Hair follicular keratinocyte (primary cell): Measurements from ENCODE around the gene ZP2. TPM values are rescaled to one million over a fixed set of nuclear protein-coding genes. Genes with fewer than 3 reads are reported as not detected.

Source experiments
- total RNA-seq: library from RNA; depleted of rRNA; stranded (reverse); fragments of >200 nt; gene quantifications from 2 replicates; pipeline ENCODE4 v1.2.3, GENCODE V29; 2015

Gene ZP2
- total RNA-seq, result not detected in 2 replicates

GRCh38 chr16:21211486-21211885, at the start of gene ZP2:
TSS of gene ZP2 (minus strand) at chr16:21211574. CDS start at chr16:21211547, 27 bp downstream.

DNA sequence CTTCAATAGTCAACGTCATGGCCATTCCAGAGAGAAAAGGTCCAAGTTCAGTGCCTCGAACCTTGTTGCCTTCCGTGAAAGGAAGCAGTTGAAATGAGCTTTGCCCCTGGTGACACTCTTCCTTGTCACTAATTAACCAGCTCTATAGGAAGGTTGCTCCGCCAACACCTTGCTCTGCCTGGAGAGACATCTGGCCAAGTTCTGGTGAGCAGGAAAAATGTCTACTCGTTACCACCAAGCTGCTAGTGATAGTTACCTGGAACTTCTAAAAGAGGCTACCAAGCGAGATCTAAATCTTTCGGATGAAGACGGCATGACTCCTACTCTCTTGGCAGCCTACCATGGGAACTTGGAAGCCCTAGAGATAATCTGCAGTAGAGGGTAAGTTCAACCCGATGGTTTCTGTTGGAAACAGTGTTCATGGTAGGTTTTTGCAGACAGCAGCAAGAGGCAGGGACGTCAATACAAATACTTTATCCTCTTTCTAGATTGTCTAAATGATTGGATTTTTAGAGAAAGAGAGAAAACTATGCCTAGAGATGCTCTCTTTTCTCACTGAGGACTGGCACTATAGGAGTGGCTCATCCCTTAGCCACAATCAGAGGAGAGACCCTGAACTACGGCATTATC, 22.3 kb upstream of the ZP2 start, which contains the start of gene ANKS4B:
ANKS4B (plus strand) TSS at position 179 of the 630 bp plus-strand sequence; CDS start at position 218, 39 bp downstream.

GRCh38 chr16:21158208-21159110, 52.9 kb downstream of the ZP2 start, which contains the start of gene LDAF1:
TSS of gene LDAF1 (plus strand) at chr16:21158674. CDS start at chr16:21161183, 2,509 bp downstream.

DNA sequence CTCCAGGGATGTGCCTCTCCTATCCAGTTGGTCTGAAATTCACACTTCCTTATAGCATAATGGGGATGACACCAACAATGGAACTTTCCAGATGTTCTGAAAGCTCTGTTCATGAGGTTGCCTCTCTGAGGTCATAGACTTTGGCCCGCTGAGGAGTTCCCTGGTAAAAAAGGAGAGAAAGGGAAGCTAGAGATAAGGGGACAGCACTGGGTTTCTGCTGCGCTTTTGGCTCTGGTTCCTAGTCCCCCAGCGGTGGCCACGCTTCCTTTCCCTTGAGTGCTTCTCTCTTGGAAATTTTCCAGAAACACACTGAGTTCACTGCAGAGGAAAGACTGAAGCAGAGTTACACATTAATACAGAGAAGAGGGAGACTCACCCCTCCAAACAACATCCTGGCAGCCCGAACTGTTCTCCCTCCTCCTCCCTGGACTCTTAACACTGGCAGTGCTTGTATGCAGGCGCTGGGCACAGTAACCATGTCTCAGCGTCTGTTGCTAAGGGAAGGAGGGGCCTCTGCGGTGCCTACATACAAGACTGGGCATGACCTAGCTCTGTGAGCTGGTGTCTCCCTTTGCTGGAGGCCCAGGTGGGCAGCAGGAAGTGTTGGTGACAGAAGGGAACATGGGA, 60.9 kb downstream of the ZP2 start, which contains the start of gene DNAH3:
DNAH3 (minus strand) TSS at position 472 of the 627 bp plus-strand sequence. CDS start 527 bp downstream, outside the sequence.

Other genes with a start within 250 kb of the ZP2 start
- not detected in 2 replicates for gene DNAH3, start 60.7 kb downstream of the ZP2 start, total RNA-seq
- gene LDAF1, start 52.9 kb downstream of the ZP2 start, total RNA-seq, result 37.9 and 93.6 TPM in 2 replicates
- not detected in 2 replicates for gene ANKS4B, start 22.1 kb upstream of the ZP2 start, total RNA-seq
- gene CRYM, start 66.7 kb upstream of the ZP2 start, total RNA-seq, result 0.31 TPM in 1 of 2 replicates, not detected in the other